Esophagus muscularis mucosa (tissue), 4 donors: Measurements from ENCODE around the gene HOXA4. TPM values are rescaled to one million over a fixed set of nuclear protein-coding genes. Genes with fewer than 3 reads are reported as not detected.

Experiments used
- DNase-seq: peaks from one replicate; pipeline ENCODE4 v3.0.0-alpha.2; 2017; ENCODE audit errors: extremely low spot score
- H3K27ac ChIP-seq, 4 donors: fragments of 200-600 bp; sonication (generic); replicated peaks in 1 of 4; 1 replicate in 3 of 4; 2 replicates in 1 of 4; pipeline ENCODE4 v1.5.1; 2016 to 2019; ENCODE audit warnings: mild to moderate bottlenecking in 1 of 4
- H3K27me3 ChIP-seq, 4 donors: fragments of 200-600 bp; sonication (generic); one replicate each; pipeline versions ENCODE4 v1.5.1 to v1.6.0; 2016 to 2019
- H3K36me3 ChIP-seq, 4 donors: fragments of 200-600 bp; sonication (generic); one replicate each; pipeline ENCODE4 v1.5.1; 2016 to 2019
- H3K4me1 ChIP-seq, 4 donors: fragments of 200-600 bp; sonication (generic); one replicate each; pipeline ENCODE4 v1.5.1; 2016 to 2019
- H3K4me3 ChIP-seq, 4 donors: fragments of 200-600 bp; sonication (generic); 1 replicate in 2 of 4; 2 replicates in 2 of 4; pipeline ENCODE4 v1.5.1; 2016 to 2019; ENCODE audit warnings: mild to moderate bottlenecking in 4 of 4, moderate library complexity in 1 of 4
- H3K9me3 ChIP-seq, 4 donors: fragments of 200-600 bp; sonication (generic); 1 replicate in 3 of 4; 2 replicates in 1 of 4; pipeline ENCODE4 v1.5.1; 2016 to 2019
- EP300 ChIP-seq: sonication (generic); formaldehyde crosslinking; IDR thresholded peaks from one replicate; pipeline ENCODE4 v1.6.1; 2017; ENCODE audit warnings: antibody characterized with exemption
- POLR2A ChIP-seq: fragments of 450-650 bp; IDR thresholded peaks from one replicate; pipeline ENCODE4 v1.6.1; 2017; ENCODE audit warnings: antibody characterized with exemption, moderate library complexity, mild to moderate bottlenecking, low read depth
- POLR2AphosphoS5 ChIP-seq, 2 donors: sonication (generic); formaldehyde crosslinking; IDR thresholded peaks; one replicate each; pipeline ENCODE4 v1.6.1; 2017; ENCODE audit warnings: antibody characterized with exemption in 2 of 2
- WGBS: methylation state at CpG from one replicate; pipeline ENCODE4 v1.1.5; 2018; 5-methylcytosine and 5-hydroxymethylcytosine counted together
- intact Hi-C: fragments of 100-400 bp; cut with DNase I; formaldehyde crosslinking; loops from one replicate; pipeline ENCODE4 v1.15.1; 2023
- small RNA-seq, 3 donors: library from RNA; depleted of rRNA; stranded (forward); fragments of <200 nt; gene quantifications; one replicate each; pipeline ENCODE3, GENCODE V24; 2016
- total RNA-seq, 4 donors: library from RNA; depleted of rRNA; stranded (reverse); fragments of >200 nt; gene quantifications; one replicate each; pipeline versions ENCODE4 v1.1.0 to v1.2.1, GENCODE V29; 2016
- TF ChIP-seq, protein P1 (sequence below), 3 experiments: fragments of 200-600 bp in 2 of 3; fragments of 450-650 bp in 1 of 3; sonication (generic) in 2 of 3; IDR thresholded peaks; one replicate each; pipeline ENCODE4 v1.5.1; 2017 to 2019; ENCODE audit warnings: antibody characterized with exemption in 3 of 3, mild to moderate bottlenecking in 2 of 3, moderate library complexity in 1 of 3

HOXA4 gene
- total RNA-seq, 4 donors from 2014 or later = 12.5 to 26.8 (median 18.1) TPM

DNA sequence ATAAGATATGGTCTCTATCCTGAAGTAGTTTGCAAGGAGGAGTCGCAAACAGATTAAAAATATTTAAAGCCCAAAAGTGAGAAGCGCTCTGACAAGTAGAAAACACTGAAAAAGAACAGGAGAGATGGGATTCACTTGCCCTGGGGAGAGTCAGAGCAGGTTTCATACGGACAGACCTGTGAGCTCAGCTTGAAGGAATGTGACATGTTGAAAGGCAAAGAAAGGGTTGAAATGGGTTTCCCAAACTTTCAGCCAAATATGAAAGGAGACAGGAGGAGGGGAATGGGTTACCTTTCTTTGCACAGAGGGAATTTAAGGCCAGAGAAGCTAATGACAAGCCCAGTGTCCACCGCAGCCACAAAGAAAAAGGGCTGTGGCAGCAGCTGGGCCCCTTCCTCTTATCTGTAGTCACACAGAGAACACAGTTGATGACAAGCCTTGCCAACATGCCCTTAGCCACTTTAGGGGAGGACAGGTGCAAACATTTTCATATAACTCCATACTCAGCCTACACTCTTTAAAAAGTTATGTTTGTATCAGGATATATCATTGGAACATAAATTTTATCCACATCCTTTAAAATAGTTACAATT is 49.6 kb downstream of the HOXA4 start:
- Histone ChIP-seq H3K36me3 (no peaks in the 10 kb centered on the region), H3K4me3 (no peak overlapping the region), H3K27me3 (no peaks in the 10 kb centered on the region), H3K4me1 (no peaks in the 10 kb centered on the region), H3K27ac (no peak overlapping the region), H3K9me3 (no peaks in the 10 kb centered on the region)
- DNase-seq = no peak
- intact Hi-C loops = no loop called here
- 82% methylated on average over 4 of the region's 4 CpGs for WGBS
- no peak for TF ChIP-seq EP300
- no peak for TF ChIP-seq POLR2AphosphoS5 (IDR thresholded peaks at IDR 0.05)
- TF ChIP-seq, protein P1, sequence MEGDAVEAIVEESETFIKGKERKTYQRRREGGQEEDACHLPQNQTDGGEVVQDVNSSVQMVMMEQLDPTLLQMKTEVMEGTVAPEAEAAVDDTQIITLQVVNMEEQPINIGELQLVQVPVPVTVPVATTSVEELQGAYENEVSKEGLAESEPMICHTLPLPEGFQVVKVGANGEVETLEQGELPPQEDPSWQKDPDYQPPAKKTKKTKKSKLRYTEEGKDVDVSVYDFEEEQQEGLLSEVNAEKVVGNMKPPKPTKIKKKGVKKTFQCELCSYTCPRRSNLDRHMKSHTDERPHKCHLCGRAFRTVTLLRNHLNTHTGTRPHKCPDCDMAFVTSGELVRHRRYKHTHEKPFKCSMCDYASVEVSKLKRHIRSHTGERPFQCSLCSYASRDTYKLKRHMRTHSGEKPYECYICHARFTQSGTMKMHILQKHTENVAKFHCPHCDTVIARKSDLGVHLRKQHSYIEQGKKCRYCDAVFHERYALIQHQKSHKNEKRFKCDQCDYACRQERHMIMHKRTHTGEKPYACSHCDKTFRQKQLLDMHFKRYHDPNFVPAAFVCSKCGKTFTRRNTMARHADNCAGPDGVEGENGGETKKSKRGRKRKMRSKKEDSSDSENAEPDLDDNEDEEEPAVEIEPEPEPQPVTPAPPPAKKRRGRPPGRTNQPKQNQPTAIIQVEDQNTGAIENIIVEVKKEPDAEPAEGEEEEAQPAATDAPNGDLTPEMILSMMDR (IDR thresholded peaks at IDR 0.05) = no peak
- no peak for TF ChIP-seq POLR2A

DNA sequence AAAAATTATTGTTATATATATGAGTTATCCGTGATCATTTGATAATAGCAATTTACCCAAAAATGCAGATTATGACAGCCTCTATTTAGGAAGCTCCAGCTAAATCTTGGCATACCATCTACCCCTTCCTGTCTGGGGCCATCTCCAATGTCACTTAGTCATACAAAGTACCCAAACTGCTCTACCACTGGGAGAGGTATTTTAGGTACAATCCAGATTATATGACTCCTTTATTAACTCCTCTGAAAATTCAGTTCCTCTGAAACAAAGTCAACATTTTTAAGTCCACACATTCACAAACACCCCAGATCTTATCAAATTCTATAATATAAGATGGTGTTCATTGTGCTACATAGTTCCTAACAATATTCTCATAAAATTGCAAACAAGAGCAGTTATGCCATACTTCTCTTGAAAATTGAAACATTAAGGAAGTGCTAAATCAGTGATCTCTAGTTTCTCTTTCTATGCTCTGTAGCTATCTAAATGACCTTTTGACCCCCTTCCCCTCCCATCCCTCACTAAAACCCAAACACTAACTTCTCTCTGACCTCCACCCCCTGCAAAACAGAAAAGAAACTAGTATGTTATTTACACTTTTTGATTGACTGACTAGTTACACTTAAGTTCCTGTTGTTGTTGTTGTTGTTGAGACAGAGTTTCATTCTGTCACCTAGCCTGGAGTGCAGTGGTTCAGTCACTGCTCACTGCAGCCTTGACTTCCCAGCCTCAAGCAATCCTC is 51.2 kb downstream of the HOXA4 start:
- TF ChIP-seq EP300 = no peak
- Histone ChIP-seq H3K27me3 (no peaks in the 10 kb centered on the region), H3K27ac (no peak overlapping the region), H3K36me3 (no peaks in the 10 kb centered on the region), H3K9me3 (no peaks in the 10 kb centered on the region), H3K4me3 (no peak overlapping the region), H3K4me1 (no peaks in the 10 kb centered on the region)
- intact Hi-C loops = no loop called here
- DNase-seq = no peak
- WGBS = 88% methylated on average over 1 of the region's 1 CpG

DNA sequence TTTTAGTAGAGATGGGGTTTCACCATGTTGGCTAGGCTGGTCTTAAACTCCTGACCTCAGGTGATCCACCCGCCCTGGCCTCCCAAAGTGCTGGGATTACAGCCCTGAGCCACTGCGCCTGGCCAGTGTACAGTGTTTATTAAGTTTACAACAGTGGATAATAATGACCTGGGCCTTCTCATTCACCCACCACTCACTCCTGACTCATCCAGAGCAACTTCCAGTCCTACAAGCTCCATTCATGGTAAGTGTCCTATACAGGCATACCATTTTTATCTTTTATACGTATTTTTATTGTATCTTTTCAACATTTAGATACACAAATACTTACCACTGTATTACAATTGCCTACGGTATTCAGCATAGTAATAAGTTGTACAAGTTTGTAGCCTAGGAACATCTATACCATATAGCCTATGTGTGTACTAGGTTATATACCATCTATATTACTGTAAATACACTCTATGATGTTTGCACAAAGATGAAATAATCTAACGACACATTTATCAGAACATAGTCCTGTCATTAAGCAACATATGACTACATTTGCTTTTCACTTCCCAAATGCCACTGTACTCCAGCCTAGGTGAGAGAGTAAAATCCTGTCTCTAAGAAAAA is 51.8 kb downstream of the HOXA4 start:
- Histone ChIP-seq H3K4me3 (no peak overlapping the region), H3K36me3 (no peaks in the 10 kb centered on the region), H3K27me3 (no peaks in the 10 kb centered on the region), H3K27ac (no peak overlapping the region), H3K4me1 (no peaks in the 10 kb centered on the region), H3K9me3 (no peaks in the 10 kb centered on the region)
- WGBS = 85% methylated on average over 5 of the region's 5 CpGs
- intact Hi-C loops = no loop called here
- DNase-seq = no peak
- TF ChIP-seq POLR2A = no peak
- no peak for TF ChIP-seq POLR2AphosphoS5 (IDR thresholded peaks at IDR 0.05)
- TF ChIP-seq EP300 = no peak
- TF ChIP-seq, protein P1 (IDR thresholded peaks at IDR 0.05) = no peak

Small RNAs within 50 kb of the gene (small RNA-seq; reads per million reads assigned to genes)
- 0 reads per million in 3 donors for gene AC004080.5
- gene RF01977 = 0 reads per million in 3 donors

Other genes starting within 250 kb of the HOXA4 start
- gene HOXA1, start 34.8 kb downstream of the HOXA4 start, total RNA-seq = 1 to 10 TPM in 1 of 4 donors, under 1 TPM in 3; 0.17 to 1.4 (median 0.56) TPM
- gene HOXA2, start 28.1 kb downstream of the HOXA4 start, total RNA-seq = 1 to 10 TPM; 3.3 to 5.4 (median 4.4) TPM
- gene HOXA5, start 12.9 kb upstream of the HOXA4 start, total RNA-seq = 10 to 100 TPM in 3 of 4 donors, 1 to 10 TPM in 1; 7.8 to 24.8 (median 14.7) TPM
- under 1 TPM in 2 of 4 donors, not detected in 2; 0.66 to 0.92 TPM for gene HOXA6, start 17.0 kb upstream of the HOXA4 start, total RNA-seq
- 10 to 100 TPM; 10.2 to 16.6 (median 13.8) TPM for gene HOXA3, start 21.8 kb upstream of the HOXA4 start, total RNA-seq
- gene HOXA7, start 25.9 kb upstream of the HOXA4 start, total RNA-seq = 1 to 10 TPM in 1 of 4 donors, under 1 TPM in 3; 0.33 to 1.7 (median 0.49) TPM
- gene HOXA9, start 34.8 kb upstream of the HOXA4 start, total RNA-seq = under 1 TPM in 1 of 4 donors, not detected in 3; 0.50 TPM
- gene HOXA10, start 43.6 kb upstream of the HOXA4 start, total RNA-seq = not detected
- gene HOXA11, start 54.5 kb upstream of the HOXA4 start, total RNA-seq = not detected
- not detected for gene HOXA13, start 69.3 kb upstream of the HOXA4 start, total RNA-seq
- not detected for gene EVX1, start 112.0 kb upstream of the HOXA4 start, total RNA-seq